CD8-positive, alpha-beta memory T cell (primary cell): Measurements from ENCODE around the gene SLC17A2. TPM values are rescaled to one million over a fixed set of nuclear protein-coding genes. Genes with fewer than 3 reads are reported as not detected.

ENCODE experiments used
- CTCF ChIA-PET: fragments of 350-600 bp; sonication (Branson Sonifier 250); formaldehyde crosslinking; loops from one replicate; lab custom pipeline; 2021; ENCODE audit warnings: antibody characterized with exemption; lab: Charles Lee
- POLR2A ChIA-PET: fragments of 350-600 bp; sonication (Branson Sonifier 250); formaldehyde crosslinking; loops from one replicate; lab custom pipeline; 2021; ENCODE audit warnings: antibody characterized with exemption; lab: Charles Lee
- DNase-seq, 5 donors: peaks; one replicate each; pipeline versions ENCODE4 v3.0.0 to v3.0.0-alpha.2; 2020 to 2022; ENCODE audit warnings: mixed read lengths in 1 of 5
- H3K27ac ChIP-seq: one replicate; pipeline ENCODE4 v1.7.0; 2013; ENCODE audit warnings: low read depth, mild to moderate bottlenecking, low read length, moderate library complexity
- H3K27me3 ChIP-seq: 2 replicates; pipeline ENCODE4 v1.7.0; 2013; ENCODE audit warnings: low read length, mild to moderate bottlenecking; ENCODE audit not compliant: insufficient read depth, poor library complexity, severe bottlenecking
- H3K36me3 ChIP-seq: 2 replicates; pipeline ENCODE4 v1.7.0; 2013; ENCODE audit warnings: mild to moderate bottlenecking, low read length, moderate library complexity; ENCODE audit not compliant: insufficient read depth
- H3K4me1 ChIP-seq: 2 replicates; pipeline ENCODE4 v1.7.0; 2013; ENCODE audit warnings: mild to moderate bottlenecking, low read length, moderate library complexity; ENCODE audit not compliant: insufficient read depth
- H3K4me3 ChIP-seq: 2 replicates; pipeline ENCODE4 v1.7.0; 2013; ENCODE audit warnings: mild to moderate bottlenecking, low read length
- H3K9me3 ChIP-seq: 2 replicates; pipeline ENCODE4 v1.7.0; 2013; ENCODE audit warnings: mild to moderate bottlenecking, low read length
- H3K27ac Mint-ChIP-seq, 8 donors: one replicate each; pipeline ENCODE4 v1.8.0; 2020 to 2021; ENCODE audit warnings: mixed read lengths in 8 of 8, mild to moderate bottlenecking in 6 of 8, inconsistent platforms in 3 of 8, moderate library complexity in 3 of 8
- H3K27me3 Mint-ChIP-seq, 2 donors: one replicate each; pipeline ENCODE4 v1.8.0; 2020 to 2021; ENCODE audit warnings: mixed read lengths in 2 of 2, mild to moderate bottlenecking in 1 of 2, moderate library complexity in 1 of 2
- H3K36me3 Mint-ChIP-seq, 3 donors: one replicate each; pipeline ENCODE4 v1.8.0; 2020 to 2021; ENCODE audit warnings: mixed read lengths in 3 of 3, inconsistent platforms in 1 of 3, mild to moderate bottlenecking in 1 of 3
- H3K4me1 Mint-ChIP-seq, 3 donors: one replicate each; pipeline ENCODE4 v1.8.0; 2020 to 2021; ENCODE audit warnings: mixed read lengths in 3 of 3, inconsistent platforms in 1 of 3, mild to moderate bottlenecking in 1 of 3
- H3K4me3 Mint-ChIP-seq, 7 donors: one replicate each; pipeline ENCODE4 v1.8.0; 2020 to 2021; ENCODE audit warnings: mixed read lengths in 7 of 7, mild to moderate bottlenecking in 6 of 7, moderate library complexity in 4 of 7, inconsistent platforms in 2 of 7
- H3K9me3 Mint-ChIP-seq, 5 donors: one replicate each; pipeline ENCODE4 v1.8.0; 2020 to 2022; ENCODE audit warnings: mixed read lengths in 5 of 5, mild to moderate bottlenecking in 3 of 5, moderate library complexity in 2 of 5, inconsistent platforms in 1 of 5
- polyA plus RNA-seq: library from polyadenylated mRNA; unstranded; fragments of 300-500 nt; fragmentation: Illumina TruSeq; gene quantifications from one replicate; pipeline ENCODE4 v1.2.3, GENCODE V29; 2021
- total RNA-seq, 2 experiments: library from RNA; stranded (reverse); gene quantifications; one replicate each; pipeline ENCODE4 v1.2.3, GENCODE V29; 2021

Gene SLC17A2
- total and polyA plus RNA-seq, 3 experiments from 2014 or later, result not detected

DNA sequence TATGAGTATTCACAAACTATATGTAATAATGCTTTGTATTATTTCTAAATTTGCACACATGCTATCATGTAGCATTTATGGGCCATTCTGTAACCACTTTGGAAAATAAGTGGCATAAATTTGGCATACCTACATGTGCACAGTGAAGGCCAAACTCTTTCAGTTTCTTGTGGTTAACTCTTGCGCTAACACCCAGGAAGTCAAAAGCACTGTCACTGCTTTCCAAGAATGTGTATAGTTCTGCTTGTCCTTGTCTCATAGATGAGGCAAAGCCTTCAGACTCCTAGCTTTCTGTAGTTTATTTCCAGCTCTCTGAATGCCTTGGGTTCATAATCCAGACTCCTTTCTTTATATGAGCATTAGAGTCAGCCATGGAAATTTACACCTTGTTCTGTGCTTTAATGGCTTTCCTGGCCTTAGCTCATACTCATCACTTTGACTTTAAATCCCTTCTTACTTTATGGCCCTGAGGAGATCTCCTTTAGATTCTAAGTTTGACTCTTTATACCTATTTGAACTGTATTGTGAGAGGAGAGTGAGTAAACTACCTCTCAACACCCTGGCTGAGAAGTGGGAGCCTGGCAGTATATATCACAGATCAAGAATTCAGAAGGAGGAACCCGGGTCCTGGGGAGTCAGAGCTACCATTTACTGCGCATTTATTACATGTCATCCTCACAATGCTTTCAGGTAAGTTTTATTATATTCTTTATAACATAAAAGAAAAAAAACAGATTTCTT lies 55.5 kb downstream of the SLC17A2 start:
- peaks cover 0 to 2% (median 0%) of the 10 kb centered on the region in 3 donors for H3K36me3 Mint-ChIP-seq
- ChIA-PET POLR2A (no interaction called here), CTCF (no interaction called here)
- H3K4me1 Mint-ChIP-seq, result peaks cover 19 to 33% (median 24%) of the 10 kb centered on the region in 3 donors
- DNase-seq, result no peak
- peaks cover 1 to 6% of the 10 kb centered on the region in 2 donors for H3K27me3 Mint-ChIP-seq
- Histone ChIP-seq H3K9me3 (no peaks in the 10 kb centered on the region), H3K36me3 (no peaks in the 10 kb centered on the region), H3K4me1 (peaks cover 9% of the 10 kb centered on the region), H3K27ac (no peak overlapping the region), H3K27me3 (no peaks in the 10 kb centered on the region), H3K4me3 (no peak overlapping the region)
- no peaks in the 10 kb centered on the region for H3K9me3 Mint-ChIP-seq
- peak overlapping the region in 2 of 8 donors; percentile 12 to 60 for H3K27ac Mint-ChIP-seq
- H3K4me3 Mint-ChIP-seq, result no peak overlapping the region

DNA sequence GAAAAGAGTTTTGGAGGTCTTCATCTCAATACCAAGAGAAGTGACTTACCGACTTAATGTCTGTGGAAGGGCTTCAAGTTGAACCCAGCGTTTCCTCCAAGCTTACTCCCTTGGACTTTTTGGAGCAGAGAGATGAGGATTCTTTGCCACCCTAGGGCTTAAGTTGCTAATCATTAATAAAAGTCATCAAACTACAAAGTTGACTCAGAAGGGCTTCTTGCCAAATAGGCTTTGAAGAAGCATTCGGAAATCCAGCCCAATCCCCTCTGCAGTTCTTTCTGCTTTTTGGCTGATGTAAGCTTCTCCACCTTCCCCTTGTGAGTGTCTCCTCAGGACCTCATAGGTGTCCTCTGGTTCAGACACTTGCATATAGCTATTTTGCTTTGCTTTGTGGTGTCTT lies 56.4 kb downstream of the SLC17A2 start, which contains the start of gene SLC17A3:
TSS of gene SLC17A3 (minus strand) at position 126 of the 400 bp plus-strand sequence. CDS start 5,856 bp downstream, outside the sequence.
- peaks cover 19 to 33% (median 24%) of the 10 kb centered on the region in 3 donors for H3K4me1 Mint-ChIP-seq
- H3K36me3 ChIP-seq, result no peaks in the 10 kb centered on the region
- H3K9me3 ChIP-seq, result no peaks in the 10 kb centered on the region
- peaks cover 9% of the 10 kb centered on the region for H3K4me1 ChIP-seq
- CTCF ChIA-PET, result interaction anchor here (1.1 kb wide), 1 partner anchor 88 kb away, joined by 3 read pairs; the partner anchor contains the start of gene TRIM38
- no peak within 1 kb of the TSS for H3K27ac ChIP-seq
- no peak within 1 kb of the TSS for H3K4me3 ChIP-seq
- no peak for DNase-seq
- H3K27me3 Mint-ChIP-seq, result peaks cover 1 to 6% of the 10 kb centered on the region in 2 donors
- peak within 1 kb of the TSS in 7 of 8 donors; percentile 3 to 90 (median 79) for H3K27ac Mint-ChIP-seq
- no peaks in the 10 kb centered on the region for H3K9me3 Mint-ChIP-seq
- H3K4me3 Mint-ChIP-seq, result no peak within 1 kb of the TSS
- no peaks in the 10 kb centered on the region for H3K36me3 Mint-ChIP-seq
- H3K27me3 ChIP-seq, result no peaks in the 10 kb centered on the region
- POLR2A ChIA-PET, result no interaction called here

DNA sequence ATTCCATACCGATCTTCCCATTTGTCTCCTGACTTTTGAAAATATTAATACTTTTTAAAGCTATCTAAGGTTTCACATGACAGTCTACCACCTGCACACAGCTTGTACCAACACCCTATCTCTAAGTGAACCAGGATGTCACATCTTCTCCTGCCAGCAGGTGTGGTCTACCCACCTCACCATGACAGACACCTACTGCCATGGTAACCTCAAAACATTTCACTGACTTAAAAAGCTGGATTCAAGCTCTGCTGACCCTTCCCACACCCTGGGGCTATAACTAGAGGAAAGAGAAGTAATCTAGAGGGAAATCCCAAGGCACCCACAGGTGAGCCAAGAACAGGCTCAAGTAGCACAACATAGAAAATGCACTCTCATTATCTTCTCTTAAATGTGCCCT lies 57.7 kb downstream of the SLC17A2 start:
- peaks cover 19 to 33% (median 24%) of the 10 kb centered on the region in 3 donors for H3K4me1 Mint-ChIP-seq
- peak; percentile 1 to 58 (median 35) for DNase-seq
- POLR2A ChIA-PET, result no interaction called here

DNA sequence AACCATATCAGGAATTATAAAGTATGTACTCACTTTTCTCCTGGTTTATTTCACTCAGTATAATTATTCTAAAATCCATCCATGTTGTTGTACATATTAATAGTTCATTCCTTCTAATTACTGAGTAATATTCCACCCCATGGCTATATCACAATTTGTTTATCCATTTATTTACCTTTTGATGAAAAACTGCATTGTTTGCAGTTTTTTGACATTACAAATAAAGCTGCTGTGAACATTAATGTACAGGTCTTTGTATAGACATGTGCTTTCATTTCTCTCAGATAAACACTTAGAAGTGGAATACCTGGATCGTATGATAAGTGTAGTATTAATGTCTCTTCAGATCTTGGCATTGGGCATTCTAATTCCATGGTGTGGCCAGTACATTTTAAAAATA lies 60.7 kb downstream of the SLC17A2 start:
- Mint-ChIP-seq H3K36me3 (no peaks in the 10 kb centered on the region), H3K27ac (peak overlapping the region in 2 of 8 donors; percentile 8 to 61), H3K27me3 (peaks cover 0 to 3% of the 10 kb centered on the region in 2 donors), H3K4me3 (no peak overlapping the region), H3K4me1 (peaks cover 34 to 51% (median 44%) of the 10 kb centered on the region in 3 donors), H3K9me3 (no peaks in the 10 kb centered on the region)
- Histone ChIP-seq H3K9me3 (no peaks in the 10 kb centered on the region), H3K27me3 (no peaks in the 10 kb centered on the region), H3K27ac (no peak overlapping the region), H3K36me3 (no peaks in the 10 kb centered on the region), H3K4me3 (no peak overlapping the region), H3K4me1 (peaks cover 21% of the 10 kb centered on the region)
- no peak for DNase-seq
- ChIA-PET CTCF (interaction anchor here (1.5 kb wide), 1 partner anchor 12 kb away, joined by 3 read pairs; no protein-coding TSS in a partner anchor), POLR2A (no interaction called here)

More for the DNA sequence above, 57.7 kb downstream of the SLC17A2 start:
- CTCF ChIA-PET, result interaction anchor here (1.0 to 2.3 kb wide), 4 partner anchors 9 to 120 kb away, joined by 3 to 15 read pairs (median 4); no protein-coding TSS in a partner anchor
- H3K36me3 ChIP-seq, result no peaks in the 10 kb centered on the region
- peaks cover 9% of the 10 kb centered on the region for H3K4me1 ChIP-seq
- Mint-ChIP-seq H3K9me3 (no peaks in the 10 kb centered on the region), H3K36me3 (no peaks in the 10 kb centered on the region), H3K27me3 (no peaks in the 10 kb centered on the region), H3K4me3 (peak overlapping the region in 2 of 7 donors; percentile 4 to 6), H3K27ac (peak overlapping the region; percentile 4 to 90 (median 64))
- H3K27me3 ChIP-seq, result no peaks in the 10 kb centered on the region
- no peak overlapping the region for H3K27ac ChIP-seq
- no peaks in the 10 kb centered on the region for H3K9me3 ChIP-seq
- H3K4me3 ChIP-seq, result no peak overlapping the region

DNA sequence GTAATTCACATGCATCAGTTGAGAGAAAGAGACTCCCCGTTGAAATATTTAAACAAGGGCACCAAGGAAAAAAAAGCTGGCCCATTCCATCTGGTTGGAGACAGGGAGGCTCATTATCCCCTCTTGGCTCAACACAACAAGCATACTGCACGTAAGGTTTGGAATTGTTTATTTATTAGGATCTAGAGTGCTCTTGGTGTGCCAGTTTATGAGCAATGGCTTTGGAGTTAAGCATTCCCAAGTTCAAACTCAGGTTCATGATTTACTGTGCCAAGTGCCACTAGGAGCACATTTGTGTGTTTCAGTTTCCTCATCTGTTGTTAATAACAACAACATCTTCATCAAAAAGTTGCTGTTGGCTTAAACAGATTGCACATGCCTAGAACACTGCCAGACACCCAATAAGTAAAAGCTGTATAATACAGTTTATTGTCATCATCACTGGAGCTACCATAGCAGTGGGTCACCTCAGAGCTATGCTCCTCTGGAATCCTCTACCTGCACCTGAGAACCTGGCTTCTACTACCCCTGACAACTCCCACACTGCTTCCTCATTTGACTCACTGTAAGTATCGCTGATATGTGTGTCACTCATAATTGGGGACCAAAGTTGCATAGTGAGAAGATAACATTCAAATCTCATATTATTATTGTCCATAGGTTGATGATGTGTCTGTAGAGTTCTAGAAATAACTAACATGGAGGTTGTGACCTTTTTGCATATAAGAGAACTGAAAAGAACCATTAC lies 61.9 kb downstream of the SLC17A2 start:
- Mint-ChIP-seq H3K9me3 (peaks cover 0 to 3% (median 0%) of the 10 kb centered on the region in 5 donors), H3K27me3 (peaks cover 4 to 6% of the 10 kb centered on the region in 2 donors), H3K27ac (peak overlapping the region in 1 of 8 donors; percentile 14), H3K36me3 (peaks cover 0 to 12% (median 6%) of the 10 kb centered on the region in 3 donors), H3K4me3 (no peak overlapping the region), H3K4me1 (peaks cover 34 to 52% (median 46%) of the 10 kb centered on the region in 3 donors)
- POLR2A ChIA-PET, result no interaction called here
- Histone ChIP-seq H3K4me3 (no peak overlapping the region), H3K9me3 (no peaks in the 10 kb centered on the region), H3K4me1 (peaks cover 16% of the 10 kb centered on the region), H3K27me3 (no peaks in the 10 kb centered on the region), H3K27ac (no peak overlapping the region), H3K36me3 (no peaks in the 10 kb centered on the region)
- CTCF ChIA-PET, result interaction anchor here (1.2 to 1.8 kb wide), 2 partner anchors 13 to 81 kb away, joined by 3 to 4 read pairs; no protein-coding TSS in a partner anchor
- no peak for DNase-seq

DNA sequence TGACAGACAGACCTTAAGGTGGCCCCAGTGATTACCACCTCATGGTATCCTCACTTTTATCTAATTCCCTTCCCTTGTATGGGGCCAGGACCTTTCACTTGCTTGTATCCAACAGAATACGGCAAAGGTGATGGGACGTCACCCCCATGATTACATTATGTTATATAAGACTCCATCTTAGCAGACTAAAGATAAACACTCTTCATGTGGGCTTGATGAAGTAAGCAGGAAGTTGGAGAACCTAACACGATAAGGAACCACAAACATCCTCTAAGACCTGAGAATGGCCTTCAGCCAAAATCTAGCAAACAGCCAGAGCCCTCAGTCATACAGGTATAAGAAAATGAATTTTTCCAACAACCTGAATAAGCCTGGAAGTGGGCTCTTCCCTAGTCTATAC lies 64.5 kb downstream of the SLC17A2 start:
- Histone ChIP-seq H3K36me3 (no peaks in the 10 kb centered on the region), H3K9me3 (no peaks in the 10 kb centered on the region), H3K27me3 (no peaks in the 10 kb centered on the region), H3K4me3 (no peak overlapping the region), H3K4me1 (peaks cover 16% of the 10 kb centered on the region), H3K27ac (peak overlapping the region; percentile 14)
- Mint-ChIP-seq H3K9me3 (peaks cover 0 to 3% (median 0%) of the 10 kb centered on the region in 5 donors), H3K27ac (peak overlapping the region; percentile 76 to 94 (median 91)), H3K27me3 (peaks cover 4 to 10% of the 10 kb centered on the region in 2 donors), H3K4me3 (peak overlapping the region; percentile 13 to 63 (median 59)), H3K36me3 (peaks cover 0 to 14% (median 7%) of the 10 kb centered on the region in 3 donors), H3K4me1 (peaks cover 24 to 36% (median 33%) of the 10 kb centered on the region in 3 donors)
- ChIA-PET POLR2A (no interaction called here), CTCF (interaction anchor here (1.0 to 1.4 kb wide), 4 partner anchors 13 to 126 kb away, joined by 3 to 6 read pairs (median 4); no protein-coding TSS in a partner anchor)
- peak in 4 of 5 donors; percentile 1 to 73 (median 62) for DNase-seq

DNA sequence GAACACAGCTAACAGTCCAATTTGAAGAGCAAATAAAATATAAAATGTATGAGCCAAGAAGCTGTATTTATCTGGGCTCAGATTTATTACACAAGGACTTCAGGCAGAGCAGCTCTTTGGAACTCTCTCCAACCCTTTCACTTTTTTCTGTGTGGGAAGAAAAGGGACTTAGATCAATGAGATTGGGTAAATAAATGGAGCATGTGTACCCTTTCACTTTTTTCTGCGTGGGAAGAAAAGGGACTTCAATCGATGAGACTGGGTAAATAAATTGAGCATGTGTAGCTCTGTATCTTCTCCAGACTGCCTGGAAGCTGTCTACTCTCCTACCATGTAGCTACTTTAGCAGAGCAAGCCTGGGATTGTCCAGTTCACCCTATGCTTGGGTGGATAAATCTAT lies 67.1 kb downstream of the SLC17A2 start:
- H3K36me3 ChIP-seq, result no peaks in the 10 kb centered on the region
- peaks cover 0 to 3% (median 0%) of the 10 kb centered on the region in 5 donors for H3K9me3 Mint-ChIP-seq
- H3K27ac Mint-ChIP-seq, result peak overlapping the region in 2 of 8 donors; percentile 30 to 87
- no peaks in the 10 kb centered on the region for H3K9me3 ChIP-seq
- H3K4me3 Mint-ChIP-seq, result no peak overlapping the region
- CTCF ChIA-PET, result interaction anchor here (1.1 kb wide), 1 partner anchor 9 kb away, joined by 3 read pairs; no protein-coding TSS in a partner anchor
- H3K4me3 ChIP-seq, result no peak overlapping the region
- no peak for DNase-seq
- no peaks in the 10 kb centered on the region for H3K27me3 ChIP-seq
- H3K27me3 Mint-ChIP-seq, result peaks cover 4 to 10% of the 10 kb centered on the region in 2 donors
- peaks cover 24 to 39% (median 36%) of the 10 kb centered on the region in 3 donors for H3K4me1 Mint-ChIP-seq
- no peak overlapping the region for H3K27ac ChIP-seq
- POLR2A ChIA-PET, result no interaction called here
- peaks cover 16% of the 10 kb centered on the region for H3K4me1 ChIP-seq
- peaks cover 0 to 18% (median 9%) of the 10 kb centered on the region in 3 donors for H3K36me3 Mint-ChIP-seq
